DOHH2 (cell line): ENCODE results near the gene CPT2.
A peak's percentile ranks its signal among the peaks of the same experiment; 100 is the strongest.

Experiments used
- H3F3A ChIP-seq: fragments of 200-600 bp; sonication (generic), shearing (Covaris generic); 2 replicates; pipeline ENCODE4 v1.6.0; 2016; ENCODE audit warnings: antibody characterized with exemption, mild to moderate bottlenecking; ENCODE audit not compliant: control insufficient read depth, insufficient read depth
- H3K27ac ChIP-seq: fragments of 200-600 bp; sonication (generic); 2 replicates; pipeline ENCODE4 v1.5.1; 2014; ENCODE audit warnings: low read depth, mild to moderate bottlenecking, low read length, moderate library complexity
- H3K27me3 ChIP-seq: fragments of 200-600 bp; sonication (generic); 2 replicates; pipeline ENCODE4 v1.6.1; 2014; ENCODE audit warnings: mild to moderate bottlenecking, low read length, mixed read lengths; ENCODE audit not compliant: control insufficient read depth
- H3K36me3 ChIP-seq: fragments of 200-600 bp; sonication (generic); 2 replicates; pipeline ENCODE4 v1.6.1; 2014; ENCODE audit warnings: mild to moderate bottlenecking, low read length, moderate library complexity, mixed read lengths; ENCODE audit not compliant: control insufficient read depth
- H3K4me1 ChIP-seq: fragments of 200-600 bp; sonication (generic); 2 replicates; pipeline ENCODE4 v1.6.1; 2014; ENCODE audit warnings: mild to moderate bottlenecking, low read length, mixed read lengths; ENCODE audit not compliant: control insufficient read depth
- H3K4me2 ChIP-seq: fragments of 200-600 bp; sonication (generic); 2 replicates; pipeline ENCODE4 v1.6.0; 2014; ENCODE audit warnings: mild to moderate bottlenecking, low read length, moderate library complexity
- H3K4me3 ChIP-seq: fragments of 200-600 bp; sonication (generic); 2 replicates; pipeline ENCODE4 v1.5.1; 2014; ENCODE audit warnings: mild to moderate bottlenecking, low read length, mixed read lengths
- H3K79me2 ChIP-seq: fragments of 200-600 bp; sonication (generic); 2 replicates; pipeline ENCODE4 v1.6.1; 2014; ENCODE audit warnings: mild to moderate bottlenecking, low read length, mixed read lengths; ENCODE audit not compliant: control insufficient read depth
- H3K9me2 ChIP-seq: fragments of 200-600 bp; sonication (generic); replicated peaks from 2 replicates; pipeline ENCODE4 v1.6.1; 2014; ENCODE audit warnings: mild to moderate bottlenecking, low read length, mixed read lengths; ENCODE audit not compliant: control insufficient read depth
- H3K9me3 ChIP-seq: fragments of 200-600 bp; sonication (generic); 2 replicates; pipeline ENCODE4 v1.6.1; 2014; ENCODE audit warnings: antibody characterized with exemption, low read length, mixed read lengths; ENCODE audit not compliant: control insufficient read depth, insufficient read depth
- H4K20me1 ChIP-seq: fragments of 200-600 bp; sonication (generic); 2 replicates; pipeline ENCODE4 v1.6.0; 2014; ENCODE audit warnings: low read depth, mild to moderate bottlenecking, antibody characterized with exemption, low read length, moderate library complexity; ENCODE audit not compliant: control insufficient read depth, insufficient read depth
- EZH2phosphoT487 ChIP-seq: fragments of 200-600 bp; sonication (generic); IDR thresholded peaks from 2 replicates; pipeline ENCODE4 v1.6.1; 2017; ENCODE audit warnings: borderline replicate concordance, mild to moderate bottlenecking, antibody characterized with exemption, low read length, moderate library complexity, mixed read lengths
- TF ChIP-seq, protein P1 (sequence below): fragments of 200-600 bp; sonication (generic); IDR thresholded peaks from one replicate; pipeline ENCODE4 v1.5.1; 2014; ENCODE audit warnings: antibody characterized with exemption, mild to moderate bottlenecking, low read depth, low read length; ENCODE audit not compliant: poor library complexity, severe bottlenecking

Gene CPT2

DNA sequence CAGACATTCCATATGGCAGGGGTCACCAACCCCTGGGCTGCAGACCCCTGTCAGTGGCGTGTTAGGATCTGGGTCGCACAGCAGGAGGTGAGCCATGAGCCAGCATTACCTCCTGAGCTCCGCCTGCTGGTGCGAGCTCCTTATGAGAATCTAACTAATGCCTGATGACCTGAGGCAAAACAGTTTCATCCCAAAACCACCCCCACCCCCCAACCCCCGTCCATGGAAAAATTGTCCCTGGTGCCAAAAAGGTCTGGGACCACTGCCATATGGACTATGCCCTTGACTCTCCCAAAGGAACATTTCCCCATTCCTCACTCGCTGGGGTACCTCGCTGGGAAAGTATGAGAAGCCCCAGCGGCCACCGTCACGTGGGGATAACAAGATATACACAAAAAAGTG is 6.4 kb upstream of the CPT2 start:
- no peaks in the 10 kb centered on the region for H3K79me2 ChIP-seq
- peaks cover 13% of the 10 kb centered on the region for H3K27me3 ChIP-seq
- no peak overlapping the region for H3K4me3 ChIP-seq
- TF ChIP-seq EZH2phosphoT487: no peak
- TF ChIP-seq, protein P1, sequence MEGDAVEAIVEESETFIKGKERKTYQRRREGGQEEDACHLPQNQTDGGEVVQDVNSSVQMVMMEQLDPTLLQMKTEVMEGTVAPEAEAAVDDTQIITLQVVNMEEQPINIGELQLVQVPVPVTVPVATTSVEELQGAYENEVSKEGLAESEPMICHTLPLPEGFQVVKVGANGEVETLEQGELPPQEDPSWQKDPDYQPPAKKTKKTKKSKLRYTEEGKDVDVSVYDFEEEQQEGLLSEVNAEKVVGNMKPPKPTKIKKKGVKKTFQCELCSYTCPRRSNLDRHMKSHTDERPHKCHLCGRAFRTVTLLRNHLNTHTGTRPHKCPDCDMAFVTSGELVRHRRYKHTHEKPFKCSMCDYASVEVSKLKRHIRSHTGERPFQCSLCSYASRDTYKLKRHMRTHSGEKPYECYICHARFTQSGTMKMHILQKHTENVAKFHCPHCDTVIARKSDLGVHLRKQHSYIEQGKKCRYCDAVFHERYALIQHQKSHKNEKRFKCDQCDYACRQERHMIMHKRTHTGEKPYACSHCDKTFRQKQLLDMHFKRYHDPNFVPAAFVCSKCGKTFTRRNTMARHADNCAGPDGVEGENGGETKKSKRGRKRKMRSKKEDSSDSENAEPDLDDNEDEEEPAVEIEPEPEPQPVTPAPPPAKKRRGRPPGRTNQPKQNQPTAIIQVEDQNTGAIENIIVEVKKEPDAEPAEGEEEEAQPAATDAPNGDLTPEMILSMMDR: no peak
- peaks cover 3% of the 10 kb centered on the region; the same call in 1 of the 2 replicates for H3K4me1 ChIP-seq
- H3K27ac ChIP-seq: no peak overlapping the region
- H3K36me3 ChIP-seq: no peaks in the 10 kb centered on the region
- no peak overlapping the region for H3K4me2 ChIP-seq
- no peaks in the 10 kb centered on the region for H3K9me3 ChIP-seq
- no peaks in the 10 kb centered on the region for H4K20me1 ChIP-seq
- H3F3A ChIP-seq: no peaks in the 10 kb centered on the region; the same call in 1 of the 2 replicates
- H3K9me2 ChIP-seq: no peaks in the 10 kb centered on the region

GRCh38 chr1:53195246-53196016 is 1.2 kb upstream of the CPT2 start:
- Histone ChIP-seq H3K79me2 (peaks cover 21% of the 10 kb centered on the region), H3K4me2 (peak overlapping the region; percentile 86), H3K4me1 (peaks cover 21% of the 10 kb centered on the region), H3K27ac (no peak overlapping the region), H3K4me3 (no peak overlapping the region), H3K27me3 (no peaks in the 10 kb centered on the region), H3F3A (no peaks in the 10 kb centered on the region; the same call in 1 of the 2 replicates), H4K20me1 (no peaks in the 10 kb centered on the region), H3K36me3 (peaks cover 12% of the 10 kb centered on the region), H3K9me2 (no peaks in the 10 kb centered on the region), H3K9me3 (no peaks in the 10 kb centered on the region)
- TF ChIP-seq, protein P1: no peak
- TF ChIP-seq EZH2phosphoT487: no peak

GRCh38 chr1:53196017-53196484 is 573 bp upstream of the CPT2 start:
- no peaks in the 10 kb centered on the region for H3K9me3 ChIP-seq
- peak overlapping the region; percentile 87 for H3K4me3 ChIP-seq
- no peaks in the 10 kb centered on the region; the same call in 1 of the 2 replicates for H3F3A ChIP-seq
- no peaks in the 10 kb centered on the region for H3K9me2 ChIP-seq
- H3K4me2 ChIP-seq: peak overlapping the region; percentile 86
- peaks cover 18% of the 10 kb centered on the region for H3K36me3 ChIP-seq
- no peaks in the 10 kb centered on the region for H4K20me1 ChIP-seq
- TF ChIP-seq, protein P1: no peak
- no peak for TF ChIP-seq EZH2phosphoT487
- H3K4me1 ChIP-seq: peaks cover 21% of the 10 kb centered on the region
- H3K27ac ChIP-seq: peak overlapping the region; percentile 64
- no peaks in the 10 kb centered on the region for H3K27me3 ChIP-seq
- peaks cover 21% of the 10 kb centered on the region for H3K79me2 ChIP-seq
